OCI-LY1 (cell line): Measurements from ENCODE around the gene DCAKD.

Experiments used
- EZH2 ChIP-seq: fragments of 200-600 bp; sonication (generic), shearing (Covaris generic); IDR thresholded peaks from 2 replicates; pipeline ENCODE4 v1.8.0; 2017; ENCODE audit warnings: borderline replicate concordance, mixed run types, mild to moderate bottlenecking, antibody characterized with exemption, low read length, moderate library complexity, mixed read lengths
- TF ChIP-seq, protein P1 (sequence below): fragments of 200-600 bp; sonication (generic), shearing (Covaris generic); IDR thresholded peaks from 2 replicates; pipeline ENCODE4 v1.5.1; 2017; ENCODE audit warnings: mild to moderate bottlenecking, antibody characterized with exemption, low read length, moderate library complexity, mixed read lengths

GRCh38 chr17:44997733-44998520 lies 53.5 kb downstream of the DCAKD start:
- TF ChIP-seq, protein P1, sequence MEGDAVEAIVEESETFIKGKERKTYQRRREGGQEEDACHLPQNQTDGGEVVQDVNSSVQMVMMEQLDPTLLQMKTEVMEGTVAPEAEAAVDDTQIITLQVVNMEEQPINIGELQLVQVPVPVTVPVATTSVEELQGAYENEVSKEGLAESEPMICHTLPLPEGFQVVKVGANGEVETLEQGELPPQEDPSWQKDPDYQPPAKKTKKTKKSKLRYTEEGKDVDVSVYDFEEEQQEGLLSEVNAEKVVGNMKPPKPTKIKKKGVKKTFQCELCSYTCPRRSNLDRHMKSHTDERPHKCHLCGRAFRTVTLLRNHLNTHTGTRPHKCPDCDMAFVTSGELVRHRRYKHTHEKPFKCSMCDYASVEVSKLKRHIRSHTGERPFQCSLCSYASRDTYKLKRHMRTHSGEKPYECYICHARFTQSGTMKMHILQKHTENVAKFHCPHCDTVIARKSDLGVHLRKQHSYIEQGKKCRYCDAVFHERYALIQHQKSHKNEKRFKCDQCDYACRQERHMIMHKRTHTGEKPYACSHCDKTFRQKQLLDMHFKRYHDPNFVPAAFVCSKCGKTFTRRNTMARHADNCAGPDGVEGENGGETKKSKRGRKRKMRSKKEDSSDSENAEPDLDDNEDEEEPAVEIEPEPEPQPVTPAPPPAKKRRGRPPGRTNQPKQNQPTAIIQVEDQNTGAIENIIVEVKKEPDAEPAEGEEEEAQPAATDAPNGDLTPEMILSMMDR, result no peak
- no peak for TF ChIP-seq EZH2
